ENCODE results near the gene CCDC122.
A peak's percentile ranks its signal among the peaks of the same experiment; 100 is the strongest.
"Not testable (repeated sequence)": the region's sequence is repeated elsewhere in the genome, so short reads cannot be mapped to it uniquely, and the experiment has no call there.

The CCDC122 gene

GRCh38 chr13:43876366-43876765 lies 3.2 kb downstream of the CCDC122 start:
- DNase-seq (ENCODE audit: low read depth): no peak

DNA sequence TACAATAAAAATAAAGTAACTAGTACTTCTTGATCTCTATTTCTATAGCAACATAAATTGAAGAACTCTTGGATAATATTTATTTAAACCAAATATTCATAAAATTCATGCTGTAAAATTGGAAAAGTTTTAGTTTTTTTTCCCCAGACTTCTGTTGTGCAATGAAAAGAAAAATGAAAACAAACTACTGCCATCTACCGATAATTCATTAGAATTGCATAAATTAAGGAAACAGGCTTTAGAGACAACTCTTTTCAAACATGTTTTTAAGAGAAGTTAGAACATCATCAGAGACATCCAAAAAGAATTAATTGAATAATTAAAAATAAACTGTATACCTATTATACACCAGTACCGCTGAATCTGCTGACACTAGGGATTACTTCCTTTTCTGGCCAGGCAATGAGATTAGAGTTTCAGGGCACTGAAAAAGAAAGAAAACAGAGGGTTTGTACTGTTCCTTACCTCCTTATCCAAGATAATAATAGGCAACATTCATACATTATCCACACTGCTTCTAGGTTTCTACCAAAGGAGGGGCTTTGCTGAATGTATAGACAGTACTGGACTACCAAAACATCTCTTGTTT lies 4.9 kb downstream of the CCDC122 start:
- peak; percentile 20 for DNase-seq (ENCODE audit: low read depth)

- DNase-seq (ENCODE audit: low read depth): no peak
These were observed 7.4 kb downstream of the CCDC122 start for GRCh38 chr13:43872181-43872580.

DNA sequence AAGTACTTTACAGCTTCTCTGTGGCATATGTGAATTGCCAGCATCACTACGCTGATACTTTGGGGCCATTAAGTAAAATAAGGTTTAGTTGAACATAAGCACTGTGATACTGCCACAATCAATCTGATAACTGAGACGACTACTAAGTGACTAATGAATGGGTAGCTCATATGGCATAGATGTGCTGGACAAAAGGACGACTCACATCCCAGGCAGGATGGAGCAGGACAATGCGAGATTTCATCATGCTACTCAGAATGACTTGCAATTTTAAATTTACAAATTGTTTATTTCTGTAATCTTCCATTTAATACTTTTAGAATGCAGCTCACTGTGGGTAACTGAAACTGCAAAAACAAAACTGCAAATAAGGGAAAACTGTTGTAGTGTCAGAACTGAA lies 13.6 kb downstream of the CCDC122 start:
- peak; percentile 55 for DNase-seq (ENCODE audit: low read depth)

DNA sequence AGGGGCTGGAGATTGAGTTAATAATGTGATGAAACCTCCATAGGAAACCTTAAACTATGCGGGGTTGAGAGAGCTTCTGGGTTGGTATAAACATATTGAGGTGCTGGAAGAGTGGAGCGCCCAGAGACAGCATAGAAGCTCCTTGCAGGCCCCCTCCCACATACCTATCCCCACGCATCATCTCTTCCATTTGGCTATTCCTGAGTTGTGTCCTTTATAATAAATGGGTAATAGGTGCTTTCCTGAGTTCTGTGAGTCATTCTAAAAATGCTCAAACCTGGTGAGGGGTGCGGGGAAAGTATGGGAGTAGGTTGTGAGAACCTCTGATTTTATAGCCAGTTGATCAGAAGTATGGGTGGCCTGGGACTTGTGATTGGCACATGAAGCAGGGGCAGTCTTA lies 14.6 kb downstream of the CCDC122 start:
- DNase-seq (ENCODE audit: low read depth): no peak

GRCh38 chr13:43861863-43862262 lies 17.7 kb downstream of the CCDC122 start:
- no peak for DNase-seq (ENCODE audit: low read depth)

DNA sequence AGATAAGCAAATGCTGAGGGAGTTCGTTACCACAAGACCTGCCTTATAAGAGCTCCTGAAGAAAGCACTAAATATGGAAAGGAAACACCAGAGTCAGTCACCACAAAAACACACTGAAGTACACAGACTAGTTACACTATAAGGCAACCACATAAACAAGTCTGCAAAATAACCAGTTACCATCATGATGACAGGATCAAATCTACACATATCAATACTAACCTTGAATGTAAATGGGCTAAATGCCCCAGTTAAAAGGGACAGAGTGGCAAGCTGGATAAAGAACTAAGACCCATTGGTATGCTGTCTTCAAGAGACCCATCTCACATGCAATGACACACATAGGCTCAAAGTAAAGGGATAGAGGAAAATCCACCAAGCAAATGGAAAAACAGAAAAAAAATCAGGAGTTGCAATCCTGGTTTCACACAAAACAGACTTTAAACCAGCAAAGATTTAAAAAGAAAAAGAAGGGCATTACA lies 26.6 kb downstream of the CCDC122 start:
- DNase-seq (ENCODE audit: low read depth): no peak

DNA sequence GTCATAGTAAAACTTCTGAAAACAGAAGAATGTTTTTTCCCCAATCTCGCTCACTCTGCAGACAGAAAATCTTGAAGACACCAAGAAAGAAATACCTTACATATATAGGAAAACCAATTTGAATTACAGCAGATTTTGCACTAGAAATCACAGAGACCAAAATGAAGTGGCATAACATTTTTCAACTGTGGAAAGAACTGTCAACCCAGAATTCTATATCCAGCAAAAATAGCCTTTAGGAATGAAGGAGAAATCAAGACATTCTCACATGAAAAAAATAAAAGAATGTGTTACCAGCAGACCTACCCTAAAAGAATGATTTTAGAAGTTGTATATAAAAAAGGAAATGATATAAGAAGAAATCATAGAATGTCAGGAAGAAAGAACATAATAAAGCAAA lies 28.7 kb downstream of the CCDC122 start:
- DNase-seq (ENCODE audit: low read depth): no peak

- peak; percentile 36 for DNase-seq (ENCODE audit: low read depth)
These were observed 31.4 kb downstream of the CCDC122 start for GRCh38 chr13:43848001-43848649.

DNA sequence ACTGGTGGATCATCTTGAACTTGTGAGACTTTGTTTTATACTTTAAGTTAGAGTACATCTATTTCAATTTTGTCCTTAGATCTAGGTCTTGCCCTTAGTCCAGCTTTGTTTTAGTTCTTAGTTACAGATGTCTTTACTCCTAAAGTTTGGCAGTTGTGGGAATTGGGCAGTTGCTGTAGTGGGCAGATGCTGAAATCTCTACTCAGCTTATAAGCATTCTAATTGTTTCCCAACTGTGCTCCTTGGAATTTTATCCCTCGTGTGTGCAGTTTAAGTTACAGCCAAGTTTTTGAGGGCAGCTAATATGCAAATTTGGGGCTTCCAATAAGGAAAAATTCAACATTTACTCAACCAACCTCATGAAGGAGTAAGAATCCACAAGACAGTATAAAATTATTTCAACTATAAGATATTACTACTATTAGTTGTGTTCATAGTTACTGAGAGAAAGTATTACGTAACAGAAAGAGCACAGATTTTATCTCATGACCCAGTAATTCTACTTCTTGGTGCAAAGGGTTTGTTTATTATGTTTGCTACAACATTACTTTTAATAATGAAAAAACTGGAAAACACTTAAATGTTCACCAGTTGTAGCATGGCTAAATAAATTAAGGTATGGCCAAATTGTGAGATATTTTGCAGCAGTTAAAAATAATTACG lies 32.9 kb downstream of the CCDC122 start:
- DNase-seq (ENCODE audit: low read depth): no peak

- DNase-seq (ENCODE audit: low read depth): no peak
These were observed 40.6 kb downstream of the CCDC122 start for GRCh38 chr13:43838909-43839308.

- DNase-seq (ENCODE audit: low read depth): no peak
These were observed 43.8 kb downstream of the CCDC122 start for GRCh38 chr13:43835701-43836100.

DNA sequence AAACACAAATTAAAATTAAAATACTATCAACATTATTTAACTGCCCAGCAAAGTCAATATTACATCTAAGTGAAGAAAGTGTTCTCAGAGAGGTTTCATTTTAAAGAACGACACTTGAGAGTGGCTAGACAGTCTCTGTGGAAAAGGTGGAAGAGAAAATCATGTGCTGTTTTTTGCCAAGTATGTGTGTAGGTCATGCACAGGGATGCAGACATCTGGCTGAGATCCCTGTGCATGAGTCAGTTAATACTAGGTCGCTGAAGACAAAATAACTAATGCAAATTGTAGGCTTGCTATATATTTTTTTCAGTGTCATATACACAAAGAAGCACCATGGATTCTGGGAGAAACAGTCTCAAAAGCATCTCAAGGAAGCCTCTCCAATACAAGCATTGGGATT lies 48.5 kb downstream of the CCDC122 start:
- DNase-seq (ENCODE audit: low read depth): peak; percentile 56

- DNase-seq (ENCODE audit: low read depth): peak; percentile 75
These were observed 49.1 kb downstream of the CCDC122 start for GRCh38 chr13:43830497-43830881.

DNA sequence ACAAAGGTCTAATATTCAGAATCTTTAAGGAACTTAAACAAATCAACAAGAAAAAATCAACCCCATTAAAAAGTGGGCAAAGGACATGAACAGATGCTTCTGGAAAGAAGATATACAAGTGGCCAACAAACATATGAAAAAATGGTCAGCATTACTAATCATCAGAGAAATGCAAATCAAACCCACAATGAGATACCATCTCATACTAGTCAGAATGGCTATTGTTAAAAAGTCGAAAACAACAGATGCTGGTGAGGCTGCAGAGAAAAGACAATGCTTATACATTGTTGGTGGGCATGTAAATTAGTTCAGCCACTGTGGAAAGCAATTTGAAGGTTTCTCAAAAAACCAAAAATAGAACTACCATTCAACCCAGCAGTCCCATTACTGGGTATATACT lies 54.9 kb downstream of the CCDC122 start:
- not testable (repeated sequence) for DNase-seq (ENCODE audit: low read depth)

- no peak for DNase-seq (ENCODE audit: low read depth)
These were observed 56.6 kb downstream of the CCDC122 start for GRCh38 chr13:43822969-43823368.

DNA sequence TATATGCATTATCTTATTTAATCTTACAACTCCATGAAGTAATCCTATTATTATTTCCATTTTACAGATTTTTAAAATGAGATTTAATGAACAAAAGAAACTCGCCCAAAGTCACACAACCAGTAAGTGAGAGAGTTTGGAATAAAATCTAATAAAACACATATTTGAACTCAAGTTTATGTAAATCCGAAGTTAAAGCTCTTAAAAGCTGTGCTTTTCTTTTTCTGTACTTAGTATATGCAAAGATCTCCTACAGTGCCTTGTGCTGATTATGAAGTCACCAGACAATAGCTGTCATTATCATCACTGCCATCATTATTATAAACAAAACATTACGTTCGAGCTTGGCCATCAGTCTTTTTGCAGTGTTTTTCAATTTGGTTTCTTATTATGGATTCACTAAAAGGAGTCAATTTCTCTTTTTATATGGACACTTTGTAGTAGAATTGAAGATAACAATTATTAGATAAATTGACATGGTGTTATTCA lies 63.1 kb downstream of the CCDC122 start:
- no peak for DNase-seq (ENCODE audit: low read depth)

DNA sequence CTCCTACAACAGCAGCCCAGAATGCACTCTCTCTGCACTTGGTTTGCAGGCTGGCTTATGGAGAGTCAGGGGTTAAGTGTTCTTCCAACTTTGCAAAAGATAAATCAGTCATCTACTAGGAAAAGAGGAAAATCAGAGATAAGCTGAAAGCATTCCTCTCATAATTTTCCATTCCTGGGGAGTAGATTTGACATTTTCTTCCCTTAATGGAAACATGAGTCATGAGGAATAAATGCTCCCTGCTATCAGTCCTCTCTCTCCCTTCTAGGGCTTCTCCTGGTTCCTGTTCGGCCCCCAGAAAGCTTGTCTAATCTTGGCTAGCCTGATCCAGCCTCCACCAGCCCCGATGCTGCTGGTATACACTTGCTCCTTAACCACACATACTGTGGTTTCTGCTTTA lies 64.3 kb downstream of the CCDC122 start:
- DNase-seq (ENCODE audit: low read depth): no peak

- DNase-seq (ENCODE audit: low read depth): no peak
These were observed 70.9 kb downstream of the CCDC122 start for GRCh38 chr13:43808676-43809075.

DNA sequence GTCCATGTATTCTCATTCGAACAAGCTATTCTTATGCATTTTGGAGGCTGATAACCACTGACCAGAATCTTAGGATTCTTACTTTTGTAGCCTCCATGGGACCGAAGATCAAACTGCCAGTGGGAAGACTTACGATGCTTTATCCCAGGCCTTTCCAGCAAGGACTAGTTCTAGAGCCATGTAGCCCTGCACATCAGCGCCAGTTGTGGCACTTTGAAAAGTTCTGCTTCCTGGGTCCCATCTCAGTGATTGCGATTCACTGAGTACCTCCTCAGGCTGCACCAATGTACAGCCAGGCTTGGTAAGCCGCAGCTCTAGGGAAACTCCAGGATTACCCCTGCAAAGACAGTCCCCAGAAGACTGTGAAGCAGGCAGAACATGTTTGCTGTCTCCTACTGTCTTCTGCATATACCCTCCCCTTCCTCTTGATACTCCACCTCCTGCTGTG lies 73.8 kb downstream of the CCDC122 start:
- no peak for DNase-seq (ENCODE audit: low read depth)

GRCh38 chr13:43805071-43805468 lies 74.5 kb downstream of the CCDC122 start:
- DNase-seq (ENCODE audit: low read depth): peak; percentile 86

- peak; percentile 70 for DNase-seq (ENCODE audit: low read depth)
These were observed 75.0 kb downstream of the CCDC122 start for GRCh38 chr13:43804461-43805070.

DNA sequence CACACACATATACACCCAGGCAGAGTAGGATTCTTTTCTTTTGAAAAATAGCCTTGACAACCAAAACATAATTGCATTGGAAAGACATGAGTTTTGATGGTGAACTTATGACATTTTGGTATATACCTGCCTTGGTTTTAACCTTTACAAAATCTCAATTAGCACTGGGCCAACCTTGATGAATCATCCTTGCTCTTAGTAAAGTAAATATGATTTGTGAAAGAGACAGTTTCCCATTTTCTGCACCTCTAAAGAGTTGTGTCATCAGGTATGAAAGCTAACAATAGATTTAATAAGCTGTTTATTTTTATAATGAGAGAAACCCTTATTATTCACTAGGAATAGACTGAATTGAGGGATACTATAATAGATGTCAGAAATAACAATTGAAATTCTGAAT lies 77.0 kb downstream of the CCDC122 start:
- no peak for DNase-seq (ENCODE audit: low read depth)

Data from fibroblast of the conjunctiva (primary cell).